Esophagus muscularis mucosa (tissue), 4 donors: Measurements from ENCODE around the gene APOBR. TPM values are rescaled to one million over a fixed set of nuclear protein-coding genes. Genes with fewer than 3 reads are reported as not detected.

Source experiments
- DNase-seq: peaks from one replicate; pipeline ENCODE4 v3.0.0-alpha.2; 2017; ENCODE audit errors: extremely low spot score
- H3K27ac ChIP-seq, 4 donors: fragments of 200-600 bp; sonication (generic); replicated peaks in 1 of 4; 1 replicate in 3 of 4; 2 replicates in 1 of 4; pipeline ENCODE4 v1.5.1; 2016 to 2019; ENCODE audit warnings: mild to moderate bottlenecking in 1 of 4
- H3K27me3 ChIP-seq, 4 donors: fragments of 200-600 bp; sonication (generic); one replicate each; pipeline versions ENCODE4 v1.5.1 to v1.6.0; 2016 to 2019
- H3K36me3 ChIP-seq, 4 donors: fragments of 200-600 bp; sonication (generic); one replicate each; pipeline ENCODE4 v1.5.1; 2016 to 2019
- H3K4me1 ChIP-seq, 4 donors: fragments of 200-600 bp; sonication (generic); one replicate each; pipeline ENCODE4 v1.5.1; 2016 to 2019
- H3K4me3 ChIP-seq, 4 donors: fragments of 200-600 bp; sonication (generic); 1 replicate in 2 of 4; 2 replicates in 2 of 4; pipeline ENCODE4 v1.5.1; 2016 to 2019; ENCODE audit warnings: mild to moderate bottlenecking in 4 of 4, moderate library complexity in 1 of 4
- H3K9me3 ChIP-seq, 4 donors: fragments of 200-600 bp; sonication (generic); 1 replicate in 3 of 4; 2 replicates in 1 of 4; pipeline ENCODE4 v1.5.1; 2016 to 2019
- EP300 ChIP-seq: sonication (generic); formaldehyde crosslinking; IDR thresholded peaks from one replicate; pipeline ENCODE4 v1.6.1; 2017; ENCODE audit warnings: antibody characterized with exemption
- POLR2A ChIP-seq: fragments of 450-650 bp; IDR thresholded peaks from one replicate; pipeline ENCODE4 v1.6.1; 2017; ENCODE audit warnings: antibody characterized with exemption, moderate library complexity, mild to moderate bottlenecking, low read depth
- POLR2AphosphoS5 ChIP-seq, 2 donors: sonication (generic); formaldehyde crosslinking; IDR thresholded peaks; one replicate each; pipeline ENCODE4 v1.6.1; 2017; ENCODE audit warnings: antibody characterized with exemption in 2 of 2
- WGBS: methylation state at CpG from one replicate; pipeline ENCODE4 v1.1.5; 2018; 5-methylcytosine and 5-hydroxymethylcytosine counted together
- intact Hi-C: fragments of 100-400 bp; cut with DNase I; formaldehyde crosslinking; loops from one replicate; pipeline ENCODE4 v1.15.1; 2023
- total RNA-seq, 4 donors: library from RNA; depleted of rRNA; stranded (reverse); fragments of >200 nt; gene quantifications; one replicate each; pipeline versions ENCODE4 v1.1.0 to v1.2.1, GENCODE V29; 2016
- TF ChIP-seq, protein P1 (sequence below), 3 experiments: fragments of 200-600 bp in 2 of 3; fragments of 450-650 bp in 1 of 3; sonication (generic) in 2 of 3; IDR thresholded peaks; one replicate each; pipeline ENCODE4 v1.5.1; 2017 to 2019; ENCODE audit warnings: antibody characterized with exemption in 3 of 3, mild to moderate bottlenecking in 2 of 3, moderate library complexity in 1 of 3

The APOBR gene
- total RNA-seq, 4 donors from 2014 or later = 0.83 to 3.5 (median 1.6) TPM

- WGBS = 86% methylated on average over 20 of the region's 20 CpGs
- TF ChIP-seq, protein P1, sequence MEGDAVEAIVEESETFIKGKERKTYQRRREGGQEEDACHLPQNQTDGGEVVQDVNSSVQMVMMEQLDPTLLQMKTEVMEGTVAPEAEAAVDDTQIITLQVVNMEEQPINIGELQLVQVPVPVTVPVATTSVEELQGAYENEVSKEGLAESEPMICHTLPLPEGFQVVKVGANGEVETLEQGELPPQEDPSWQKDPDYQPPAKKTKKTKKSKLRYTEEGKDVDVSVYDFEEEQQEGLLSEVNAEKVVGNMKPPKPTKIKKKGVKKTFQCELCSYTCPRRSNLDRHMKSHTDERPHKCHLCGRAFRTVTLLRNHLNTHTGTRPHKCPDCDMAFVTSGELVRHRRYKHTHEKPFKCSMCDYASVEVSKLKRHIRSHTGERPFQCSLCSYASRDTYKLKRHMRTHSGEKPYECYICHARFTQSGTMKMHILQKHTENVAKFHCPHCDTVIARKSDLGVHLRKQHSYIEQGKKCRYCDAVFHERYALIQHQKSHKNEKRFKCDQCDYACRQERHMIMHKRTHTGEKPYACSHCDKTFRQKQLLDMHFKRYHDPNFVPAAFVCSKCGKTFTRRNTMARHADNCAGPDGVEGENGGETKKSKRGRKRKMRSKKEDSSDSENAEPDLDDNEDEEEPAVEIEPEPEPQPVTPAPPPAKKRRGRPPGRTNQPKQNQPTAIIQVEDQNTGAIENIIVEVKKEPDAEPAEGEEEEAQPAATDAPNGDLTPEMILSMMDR (IDR thresholded peaks at IDR 0.05) = no peak
- TF ChIP-seq POLR2A = no peak
- TF ChIP-seq EP300 = no peak
- TF ChIP-seq POLR2AphosphoS5 (IDR thresholded peaks at IDR 0.05) = no peak
- H3K9me3 ChIP-seq = no peaks in the 10 kb centered on the region
- no peaks in the 10 kb centered on the region for H3K36me3 ChIP-seq
- H3K27ac ChIP-seq = no peak overlapping the region
- peaks cover 0 to 4% (median 0%) of the 10 kb centered on the region in 4 donors for H3K27me3 ChIP-seq
- intact Hi-C loops = no loop called here
- peaks cover 2 to 10% (median 4%) of the 10 kb centered on the region in 4 donors for H3K4me1 ChIP-seq
- H3K4me3 ChIP-seq = peak overlapping the region in 2 of 4 donors; percentile 13 to 29
- DNase-seq = no peak
Observed at GRCh38 chr16:28495795-28496749, 1.6 kb downstream of the APOBR start.

- Histone ChIP-seq H3K4me3 (no peak overlapping the region), H3K9me3 (no peaks in the 10 kb centered on the region), H3K27ac (no peak overlapping the region), H3K36me3 (no peaks in the 10 kb centered on the region), H3K27me3 (peaks cover 0 to 4% (median 0%) of the 10 kb centered on the region in 4 donors), H3K4me1 (peaks cover 0 to 7% (median 2%) of the 10 kb centered on the region in 4 donors)
- DNase-seq = no peak
- intact Hi-C loops = no loop called here
- no peak for TF ChIP-seq POLR2A
- TF ChIP-seq EP300 = no peak
- TF ChIP-seq, protein P1 (IDR thresholded peaks at IDR 0.05) = no peak
- no peak for TF ChIP-seq POLR2AphosphoS5 (IDR thresholded peaks at IDR 0.05)
- WGBS = 80% methylated on average over 19 of the region's 19 CpGs
Observed at GRCh38 chr16:28496844-28497243, 2.4 kb downstream of the APOBR start.

GRCh38 chr16:28497386-28497785, 2.9 kb downstream of the APOBR start:
- H3K27ac ChIP-seq = no peak overlapping the region
- peaks cover 0 to 5% (median 1%) of the 10 kb centered on the region in 4 donors for H3K4me1 ChIP-seq
- no peaks in the 10 kb centered on the region for H3K36me3 ChIP-seq
- TF ChIP-seq EP300 (no peak), POLR2A (no peak), POLR2AphosphoS5 (IDR thresholded peaks at IDR 0.05) (no peak)
- TF ChIP-seq, protein P1 (IDR thresholded peaks at IDR 0.05) = no peak
- 86% methylated on average over 9 of the region's 9 CpGs for WGBS
- no peak for DNase-seq
- no peak overlapping the region for H3K4me3 ChIP-seq
- intact Hi-C loops = no loop called here
- H3K27me3 ChIP-seq = peaks cover 0 to 4% (median 0%) of the 10 kb centered on the region in 4 donors
- no peaks in the 10 kb centered on the region for H3K9me3 ChIP-seq

DNA sequence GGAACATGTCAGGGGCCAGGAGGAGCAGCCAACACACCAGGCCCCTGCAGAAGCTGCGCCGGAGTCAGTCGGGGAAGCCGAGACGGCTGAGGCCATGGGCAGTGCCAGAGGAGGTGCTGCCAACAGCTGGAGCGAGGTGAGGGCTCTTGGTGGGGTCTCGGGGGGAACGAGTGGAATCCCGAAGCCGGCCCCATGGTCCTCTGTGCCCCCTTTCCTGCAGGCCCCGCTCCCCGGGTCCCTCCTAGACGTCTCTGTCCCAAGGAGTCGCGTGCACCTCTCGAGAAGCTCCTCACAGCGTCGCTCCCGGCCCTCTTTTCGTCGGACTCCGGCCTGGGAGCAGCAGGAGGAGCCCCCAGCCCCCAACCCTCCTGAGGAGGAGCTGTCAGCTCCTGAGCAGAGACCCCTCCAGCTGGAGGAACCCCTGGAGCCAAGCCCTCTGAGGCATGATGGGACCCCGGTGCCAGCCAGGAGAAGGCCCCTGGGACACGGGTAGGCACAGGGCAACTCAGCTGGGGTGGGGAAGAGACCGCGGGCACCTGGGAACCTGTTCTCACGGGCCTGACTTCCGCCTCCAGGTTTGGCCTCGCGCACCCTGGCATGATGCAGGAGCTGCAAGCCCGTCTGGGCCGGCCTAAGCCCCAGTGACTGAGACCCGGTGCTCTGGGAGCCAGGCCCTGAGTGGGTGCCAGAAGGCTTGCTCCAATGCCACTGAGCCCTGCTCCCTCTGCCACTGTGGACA, 3.6 kb downstream of the APOBR start:
- Histone ChIP-seq H3K27ac (no peak overlapping the region), H3K4me1 (no peaks in the 10 kb centered on the region), H3K27me3 (peaks cover 0 to 4% (median 0%) of the 10 kb centered on the region in 4 donors), H3K9me3 (no peaks in the 10 kb centered on the region), H3K4me3 (no peak overlapping the region), H3K36me3 (no peaks in the 10 kb centered on the region)
- 85% methylated on average over 32 of the region's 33 CpGs for WGBS
- TF ChIP-seq EP300 (no peak), POLR2A (no peak), POLR2AphosphoS5 (IDR thresholded peaks at IDR 0.05) (no peak)
- TF ChIP-seq, protein P1 (IDR thresholded peaks at IDR 0.05) = no peak
- no peak for DNase-seq
- intact Hi-C loops = no loop called here
